Measurements from ENCODE around the gene KRT16. TPM values are rescaled to one million over a fixed set of nuclear protein-coding genes. Genes with fewer than 3 reads are reported as not detected.

KRT16 gene
- total RNA-seq, 1 donor from 2014 or later, result 5.5 TPM

Other genes starting within 250 kb of the KRT16 start
- gene KRT33B, start 243.0 kb downstream of the KRT16 start, total RNA-seq (ENCODE audit: insufficient read depth, low replicate concordance), result not detected
- gene KRT34, start 230.5 kb downstream of the KRT16 start, total RNA-seq (ENCODE audit: insufficient read depth, low replicate concordance), result not detected
- not detected for gene KRT31, start 215.2 kb downstream of the KRT16 start, total RNA-seq (ENCODE audit: insufficient read depth, low replicate concordance)
- not detected for gene KRT37, start 188.2 kb downstream of the KRT16 start, total RNA-seq (ENCODE audit: insufficient read depth, low replicate concordance)
- gene KRT38, start 171.8 kb downstream of the KRT16 start, total RNA-seq (ENCODE audit: insufficient read depth, low replicate concordance), result 0.48 TPM
- 1.2 TPM for gene KRT32, start 145.4 kb downstream of the KRT16 start, total RNA-seq (ENCODE audit: insufficient read depth, low replicate concordance)
- not detected for gene KRT35, start 131.6 kb downstream of the KRT16 start, total RNA-seq (ENCODE audit: insufficient read depth, low replicate concordance)
- 1.9 TPM for gene KRT36, start 122.9 kb downstream of the KRT16 start, total RNA-seq (ENCODE audit: insufficient read depth, low replicate concordance)
- gene KRT13, start 107.2 kb downstream of the KRT16 start, total RNA-seq (ENCODE audit: insufficient read depth, low replicate concordance), result 292 TPM
- 24.1 TPM for gene KRT15, start 93.9 kb downstream of the KRT16 start, total RNA-seq (ENCODE audit: insufficient read depth, low replicate concordance)
- gene KRT19, start 84.5 kb downstream of the KRT16 start, total RNA-seq (ENCODE audit: insufficient read depth, low replicate concordance), result 334 TPM
- gene KRT9, start 40.7 kb downstream of the KRT16 start, total RNA-seq (ENCODE audit: insufficient read depth, low replicate concordance), result not detected
- gene KRT14, start 25.9 kb downstream of the KRT16 start, total RNA-seq (ENCODE audit: insufficient read depth, low replicate concordance), result 212 TPM
- 762 TPM for gene KRT17, start 11.8 kb upstream of the KRT16 start, total RNA-seq (ENCODE audit: insufficient read depth, low replicate concordance)
- gene EIF1, start 76.1 kb upstream of the KRT16 start, total RNA-seq (ENCODE audit: insufficient read depth, low replicate concordance), result 146 TPM
- not detected for gene GAST, start 99.6 kb upstream of the KRT16 start, total RNA-seq (ENCODE audit: insufficient read depth, low replicate concordance)
- gene HAP1, start 121.9 kb upstream of the KRT16 start, total RNA-seq (ENCODE audit: insufficient read depth, low replicate concordance), result 0.24 TPM
- 58.3 TPM for gene JUP, start 173.9 kb upstream of the KRT16 start, total RNA-seq (ENCODE audit: insufficient read depth, low replicate concordance)
- 94.9 TPM for gene P3H4, start 199.2 kb upstream of the KRT16 start, total RNA-seq (ENCODE audit: insufficient read depth, low replicate concordance)
- gene FKBP10, start 200.2 kb upstream of the KRT16 start, total RNA-seq (ENCODE audit: insufficient read depth, low replicate concordance), result 317 TPM
- 50.1 TPM for gene NT5C3B, start 223.5 kb upstream of the KRT16 start, total RNA-seq (ENCODE audit: insufficient read depth, low replicate concordance)
- gene KLHL10, start 225.1 kb upstream of the KRT16 start, total RNA-seq (ENCODE audit: insufficient read depth, low replicate concordance), result 1.7 TPM